SU-DHL-6 (cell line): ENCODE measurements around the gene CD207.

Source experiments
- H2AFZ ChIP-seq: fragments of 200-600 bp; sonication (generic); 2 replicates; pipeline ENCODE4 v1.6.1; 2014; ENCODE audit warnings: low read depth, mild to moderate bottlenecking, moderate library complexity, mixed read lengths, antibody characterized with exemption, low read length; ENCODE audit not compliant: severe bottlenecking
- H3F3A ChIP-seq: fragments of 200-600 bp; shearing (Covaris generic); 2 replicates; pipeline ENCODE4 v1.6.0; 2016; ENCODE audit warnings: antibody characterized with exemption, mild to moderate bottlenecking; ENCODE audit not compliant: insufficient read depth
- H3K27ac ChIP-seq: fragments of 200-600 bp; sonication (generic); 2 replicates; pipeline ENCODE4 v1.5.1; 2016; ENCODE audit warnings: low read depth, mild to moderate bottlenecking, low read length, moderate library complexity, mixed read lengths
- H3K27me3 ChIP-seq: fragments of 200-600 bp; sonication (generic), shearing (Covaris generic); 2 replicates; pipeline ENCODE4 v1.6.0; 2014; ENCODE audit warnings: mild to moderate bottlenecking, low read length
- H3K36me3 ChIP-seq: fragments of 200-600 bp; sonication (generic); 2 replicates; pipeline ENCODE4 v1.6.1; 2014; ENCODE audit warnings: mild to moderate bottlenecking, low read length, mixed read lengths
- H3K4me2 ChIP-seq: fragments of 300-600, 200-600 bp; shearing (Covaris generic), sonication (generic); 2 replicates; pipeline ENCODE4 v1.6.0; 2014; ENCODE audit warnings: low read length, low read depth, mild to moderate bottlenecking; ENCODE audit not compliant: poor library complexity, severe bottlenecking
- H3K4me3 ChIP-seq: fragments of 200-600 bp; sonication (generic); 2 replicates; pipeline ENCODE4 v1.5.1; 2014; ENCODE audit warnings: antibody characterized with exemption, low read length, mild to moderate bottlenecking, mixed read lengths; ENCODE audit not compliant: insufficient read depth, poor library complexity, severe bottlenecking
- H3K79me2 ChIP-seq: fragments of 200-600 bp; sonication (generic); 2 replicates; pipeline ENCODE4 v1.6.1; 2014; ENCODE audit warnings: mild to moderate bottlenecking, low read length, moderate library complexity; ENCODE audit not compliant: insufficient read depth
- H3K9ac ChIP-seq: fragments of 200-600 bp; sonication (generic); 2 replicates; pipeline ENCODE4 v1.7.0; 2014; ENCODE audit warnings: mild to moderate bottlenecking, low read length
- H3K9me2 ChIP-seq: fragments of 200-600 bp; sonication (generic); replicated peaks from 2 replicates; pipeline ENCODE4 v1.6.1; 2014; ENCODE audit warnings: low read length; ENCODE audit not compliant: insufficient read depth
- H3K9me3 ChIP-seq: fragments of 200-600 bp; sonication (generic); 2 replicates; pipeline ENCODE4 v1.6.1; 2014; ENCODE audit warnings: low read length, mixed read lengths; ENCODE audit not compliant: insufficient read depth
- H4K20me1 ChIP-seq: fragments of 200-600 bp; sonication (generic); 2 replicates; pipeline ENCODE4 v1.6.1; 2014; ENCODE audit warnings: low read depth, mild to moderate bottlenecking, antibody characterized with exemption, low read length, moderate library complexity, mixed read lengths
- CTCF ChIP-seq: fragments of 200-600 bp; sonication (generic); IDR thresholded peaks from one replicate; pipeline ENCODE4 v1.5.1; 2017; ENCODE audit warnings: antibody characterized with exemption, mild to moderate bottlenecking, low read length, moderate library complexity; ENCODE audit not compliant: insufficient read depth, poor library complexity, severe bottlenecking
- EZH2phosphoT487 ChIP-seq: fragments of 200-600 bp; sonication (generic), shearing (Covaris generic); conservative IDR thresholded peaks from 2 replicates; pipeline ENCODE4 v1.6.1; 2018; ENCODE audit warnings: mild to moderate bottlenecking, antibody characterized with exemption, low read length, moderate library complexity, mixed read lengths

CD207 gene

GRCh38 chr2:70833246-70833645 is 2.4 kb downstream of the CD207 start:
- no peak overlapping the region for H3K9ac ChIP-seq
- H3F3A ChIP-seq, result no peaks in the 10 kb centered on the region
- no peak overlapping the region for H3K27ac ChIP-seq
- TF ChIP-seq EZH2phosphoT487 (no peak), CTCF (no peak)
- H3K36me3 ChIP-seq, result no peaks in the 10 kb centered on the region
- H3K4me3 ChIP-seq, result no peak overlapping the region
- no peak overlapping the region for H2AFZ ChIP-seq
- H3K4me2 ChIP-seq, result no peak overlapping the region
- H3K9me3 ChIP-seq, result no peaks in the 10 kb centered on the region
- H4K20me1 ChIP-seq, result no peaks in the 10 kb centered on the region
- no peaks in the 10 kb centered on the region for H3K9me2 ChIP-seq
- H3K27me3 ChIP-seq, result no peaks in the 10 kb centered on the region
- H3K79me2 ChIP-seq, result no peaks in the 10 kb centered on the region

GRCh38 chr2:70832386-70832785 is 3.2 kb downstream of the CD207 start:
- Histone ChIP-seq H3K36me3 (no peaks in the 10 kb centered on the region), H3K9me2 (no peaks in the 10 kb centered on the region), H3K27ac (no peak overlapping the region), H2AFZ (no peak overlapping the region), H3K9ac (no peak overlapping the region), H3K27me3 (no peaks in the 10 kb centered on the region), H3K9me3 (no peaks in the 10 kb centered on the region), H3K4me2 (no peak overlapping the region), H4K20me1 (no peaks in the 10 kb centered on the region), H3F3A (no peaks in the 10 kb centered on the region), H3K4me3 (no peak overlapping the region), H3K79me2 (no peaks in the 10 kb centered on the region)
- TF ChIP-seq EZH2phosphoT487, result no peak

- Histone ChIP-seq H3K27ac (no peak overlapping the region), H2AFZ (no peak overlapping the region), H3K27me3 (no peaks in the 10 kb centered on the region), H3K79me2 (no peaks in the 10 kb centered on the region), H3F3A (no peaks in the 10 kb centered on the region), H3K9me3 (no peaks in the 10 kb centered on the region), H3K36me3 (no peaks in the 10 kb centered on the region), H4K20me1 (no peaks in the 10 kb centered on the region), H3K9me2 (no peaks in the 10 kb centered on the region), H3K4me3 (no peak overlapping the region), H3K9ac (no peak overlapping the region), H3K4me2 (no peak overlapping the region)
- TF ChIP-seq EZH2phosphoT487, result no peak
- no peak for TF ChIP-seq CTCF
These were observed 3.8 kb downstream of the CD207 start for GRCh38 chr2:70831861-70832260.

- no peaks in the 10 kb centered on the region for H3K9me2 ChIP-seq
- no peak for TF ChIP-seq EZH2phosphoT487
- TF ChIP-seq CTCF, result no peak
- H3K79me2 ChIP-seq, result no peaks in the 10 kb centered on the region
- H3K36me3 ChIP-seq, result no peaks in the 10 kb centered on the region
- no peak overlapping the region for H2AFZ ChIP-seq
- H3K4me2 ChIP-seq, result no peak overlapping the region
- H3K27me3 ChIP-seq, result no peaks in the 10 kb centered on the region
- H3K27ac ChIP-seq, result no peak overlapping the region
- no peaks in the 10 kb centered on the region for H3F3A ChIP-seq
- no peak overlapping the region for H3K9ac ChIP-seq
- no peaks in the 10 kb centered on the region for H4K20me1 ChIP-seq
- no peaks in the 10 kb centered on the region for H3K9me3 ChIP-seq
- H3K4me3 ChIP-seq, result no peak overlapping the region
These were observed 5.2 kb downstream of the CD207 start for GRCh38 chr2:70830366-70830765.
